HepG2 (cell line): ENCODE results near the gene PET100. TPM values are rescaled to one million over a fixed set of nuclear protein-coding genes. Genes with fewer than 3 reads are reported as not detected.

ENCODE experiments used
- ATAC-seq: fragments of 200-7000 bp; cut with Tn5 transposase; 3 replicates; pipeline ENCODE4 v1.9.1; 2020; ENCODE audit warnings: mild to moderate bottlenecking, moderate library complexity
- BruUV-seq: library from RNA; stranded (reverse); fragments of 400-500 nt; replicated peaks from 2 replicates; lab custom pipeline; 2021; lab: Mats Ljungman, UMichigan
- CTCF ChIA-PET: fragments of 300-600 bp; formaldehyde crosslinking; extraction: SDS; loops from one replicate; lab custom pipeline; 2021; ENCODE audit warnings: low total read pairs, inconsistent platforms, low intra/inter-chr PET ratio; lab: Yijun Ruan, JAX
- POLR2A ChIA-PET: fragments of 350-600 bp; sonication (Branson Sonifier 250); formaldehyde crosslinking; loops from one replicate; lab custom pipeline; 2020; ENCODE audit warnings: antibody characterized with exemption, inconsistent platforms; lab: Yijun Ruan, JAX
- DNase-seq: peaks from one replicate; pipeline ENCODE4 v3.0.0-alpha.2; 2015; ENCODE audit warnings: low spot score
- FAIRE-seq: peaks from 3 replicates; lab custom pipeline; 2011; peaks lifted over from hg19 to GRCh38; lab: Jason Lieb, UNC
- H2AFZ ChIP-seq: one replicate; pipeline ENCODE4 v1.6.1; 2011; ENCODE audit warnings: low read length, inconsistent platforms
- H3K27ac ChIP-seq: fragments of 300-600 bp; 3 replicates; pipeline ENCODE4 v1.8.0; 2011; ENCODE audit warnings: mixed run types, mild to moderate bottlenecking, mixed read lengths, low read length, inconsistent platforms; ENCODE audit not compliant: insufficient read depth; ENCODE audit errors: extremely low read length
- H3K27me3 ChIP-seq, 2 experiments: fragments of 200-600 bp in 1 of 2; 2 replicates in 1 of 2; 3 replicates in 1 of 2; pipeline versions ENCODE4 v1.6.0 to v1.8.0; 2011; ENCODE audit warnings: low read length in 2 of 2, mild to moderate bottlenecking in 2 of 2, moderate library complexity in 2 of 2, inconsistent platforms in 1 of 2; ENCODE audit not compliant: insufficient read depth in 2 of 2, control insufficient read depth in 1 of 2
- H3K36me3 ChIP-seq, 2 experiments: fragments of 200-600 bp in 1 of 2; replicated peaks in 1 of 2; 2 replicates in 1 of 2; 3 replicates in 1 of 2; pipeline versions ENCODE4 v1.5.1 to v1.8.0; 2011; ENCODE audit warnings: low read length in 2 of 2, inconsistent platforms in 1 of 2; ENCODE audit not compliant: insufficient read depth in 2 of 2, control insufficient read depth in 1 of 2
- H3K4me1 ChIP-seq: 2 replicates; pipeline ENCODE4 v1.5.1; 2012; ENCODE audit warnings: low read length, inconsistent platforms; ENCODE audit not compliant: insufficient read depth
- H3K4me2 ChIP-seq: 2 replicates; pipeline ENCODE4 v1.6.0; 2011; ENCODE audit warnings: low read depth, low read length, inconsistent platforms
- H3K4me3 ChIP-seq, 3 experiments: fragments of 200-600 bp in 1 of 3; sonication (generic), shearing (Covaris generic) in 1 of 3; replicated peaks in 1 of 3; 2 replicates each; pipeline ENCODE4 v1.5.1; 2011 to 2016; ENCODE audit warnings: low read length in 3 of 3, inconsistent platforms in 2 of 3, low read depth in 2 of 3, mild to moderate bottlenecking in 2 of 3, control low read depth in 1 of 3, mixed read lengths in 1 of 3; ENCODE audit not compliant: insufficient read depth in 1 of 3
- H3K79me2 ChIP-seq: one replicate; pipeline ENCODE4 v1.6.1; 2011; ENCODE audit warnings: low read length, inconsistent platforms; ENCODE audit not compliant: insufficient read depth
- H3K9ac ChIP-seq: 2 replicates; pipeline ENCODE4 v1.6.0; 2011; ENCODE audit warnings: mild to moderate bottlenecking, low read depth, low read length, inconsistent platforms; ENCODE audit not compliant: insufficient read depth
- H3K9me3 ChIP-seq: 2 replicates; pipeline ENCODE4 v1.5.1; 2012; ENCODE audit warnings: mild to moderate bottlenecking, low read length
- H4K20me1 ChIP-seq: 2 replicates; pipeline ENCODE4 v1.6.0; 2011; ENCODE audit warnings: inconsistent platforms, mild to moderate bottlenecking, low read length, moderate library complexity; ENCODE audit not compliant: insufficient read depth
- ASH2L ChIP-seq: fragments of 300-600, 200-600 bp; sonication (generic); IDR thresholded peaks from 2 replicates; pipeline ENCODE4 v1.7.0; 2017; ENCODE audit warnings: low read depth, mild to moderate bottlenecking, moderate library complexity, mixed read lengths, low read length; ENCODE audit not compliant: insufficient read length
- TBL1XR1 ChIP-seq: fragments of 150-350 bp; IDR thresholded peaks from 2 replicates; pipeline ENCODE4 v1.6.1; 2014; ENCODE audit warnings: borderline replicate concordance, low read length; ENCODE audit not compliant: partially characterized antibody
- THAP11 ChIP-seq: IDR thresholded peaks from 2 replicates; pipeline ENCODE4 v1.6.1; 2016; ENCODE audit warnings: missing biosample characterization, missing genetic modification reagents
- ZBTB33 ChIP-seq: sonication (generic); formaldehyde crosslinking; IDR thresholded peaks from 2 replicates; pipeline ENCODE4 v1.4.0; 2020; ENCODE audit warnings: missing genetic modification reagents
- ZNF383 ChIP-seq: sonication (generic); formaldehyde crosslinking; IDR thresholded peaks from 2 replicates; pipeline ENCODE4 v1.4.0; 2020; ENCODE audit warnings: missing genetic modification reagents, mild to moderate bottlenecking, borderline replicate concordance
- WGBS: methylation state at CpG from one replicate; pipeline ENCODE4 v1.1.6; 2017; ENCODE audit warnings: low lambda C conversion rate; 5-methylcytosine and 5-hydroxymethylcytosine counted together
- in situ Hi-C: cut with HindIII; loops from 2 replicates; pipeline ENCODE4 v1.10.0; 2017; ENCODE audit warnings: low pct_unique_long_range_greater_than_20kb; ENCODE audit not compliant: extremely low pct_ligation_motif_present
- intact Hi-C: fragments of 100-400 bp; cut with micrococcal nuclease; formaldehyde crosslinking; loops from one replicate; pipeline ENCODE4 v1.10.0; 2022; ENCODE audit not compliant: unreplicated experiment
- polyA plus RNA-seq, 8 experiments: library from polyadenylated mRNA; depleted of rRNA in 3 of 8; stranded (reverse) in 7 of 8; unstranded in 1 of 8; fragments of >200 nt; fragmentation: Illumina TruSeq in 4 of 8; extraction: Trizol in 4 of 8; gene quantifications; 2 replicates each; pipeline versions ENCODE4 v1.2.1 to v1.2.3, GENCODE V29; 2011 to 2016; ENCODE audit warnings: low read depth in 4 of 8, missing spikeins in 1 of 8, mixed read lengths in 1 of 8; ENCODE audit not compliant: insufficient read depth in 1 of 8
- total RNA-seq, 5 experiments: library from RNA; depleted of rRNA; stranded (reverse); fragments of >200 nt; fragmentation: Illumina TruSeq; extraction: Trizol; gene quantifications; 2 replicates each; pipeline ENCODE4 v1.2.3, GENCODE V29; 2016; ENCODE audit warnings: low read depth in 1 of 5

PET100 gene
- total and polyA plus RNA-seq, 2 of the 13 experiments (the other 11 are each of a cell fraction or from before 2014, with no cell fraction given), result 22.3 to 66.5 TPM

GRCh38 chr19:7605490-7606222, 23.9 kb upstream of the PET100 start:
- 92% methylated on average over 14 of the region's 14 CpGs for whole genome bisulfite sequencing
- POLR2A ChIA-PET, result interaction anchor here (1.4 to 1.9 kb wide), 2 partner anchors 10 to 24 kb away, joined by 8 to 21 read pairs; partner anchors contain the start of genes CAMSAP3, PET100 and XAB2
- no peak overlapping the region for H3K9ac ChIP-seq
- no TSS peak for BruUV-seq
- H3K4me2 ChIP-seq, result no peak overlapping the region
- no peak overlapping the region for H3K27ac ChIP-seq
- peak; percentile 67; the same call in 1 of the 2 replicates for TF ChIP-seq ZBTB33
- TF ChIP-seq THAP11, result no peak
- TF ChIP-seq TBL1XR1, result no peak
- TF ChIP-seq ASH2L, result no peak
- no peak for TF ChIP-seq ZNF383 (CRISPR knock-in tag)
- H3K9me3 ChIP-seq, result no peaks in the 10 kb centered on the region
- no peaks in the 10 kb centered on the region for H3K27me3 ChIP-seq
- H2AFZ ChIP-seq, result no peak overlapping the region
- in situ Hi-C loops, result no loop called here
- no peaks in the 10 kb centered on the region; the same call in 1 of the 2 replicates for H3K4me1 ChIP-seq
- CTCF ChIA-PET, result no interaction called here
- H3K4me3 ChIP-seq, result no peak overlapping the region
- DNase-seq (peak; percentile 57), FAIRE-seq (no peak), ATAC-seq (peak; percentile 70)
- peaks cover 41% of the 10 kb centered on the region for H4K20me1 ChIP-seq
- intact Hi-C loops, result no loop called here
- H3K36me3 ChIP-seq, result peaks cover 33 to 58% of the 10 kb centered on the region in 2 experiments
- peaks cover 36% of the 10 kb centered on the region for H3K79me2 ChIP-seq
